ENCODE measurements around the gene SVIL.

GRCh38 chr10:29530112-29530976 lies 104.4 kb downstream of the SVIL start:
- TF ChIP-seq CTCF (IDR thresholded peaks at IDR 0.05; ENCODE audit: low read length): no peak
- no peak for TF ChIP-seq EZH2 (IDR thresholded peaks at IDR 0.05; ENCODE audit: borderline replicate concordance, low read length)

All from OCI-LY1 (cell line).